HEK293 (cell line): ENCODE results near the gene PCBP3.

Experiments used
- CTCF ChIA-PET: fragments of 350-600 bp; formaldehyde crosslinking; extraction: SDS; loops from one replicate; lab custom pipeline; 2021; ENCODE audit warnings: antibody characterized with exemption; lab: Yijun Ruan, JAX
- POLR2A ChIA-PET: fragments of 300-600 bp; formaldehyde crosslinking; extraction: SDS; loops from one replicate; lab custom pipeline; 2020; ENCODE audit warnings: antibody characterized with exemption, inconsistent platforms; lab: Yijun Ruan, JAX
- H3K27ac ChIP-seq: fragments of 200-500 bp; sonication (Bioruptor generic); 2 replicates; pipeline ENCODE4 v1.5.1; 2014; ENCODE audit warnings: low read depth, low read length, control low read depth, inconsistent platforms; ENCODE audit errors: extremely low read depth
- H3K36me3 ChIP-seq, 2 experiments: fragments of 200-500 bp in 1 of 2; sonication (Bioruptor generic) in 1 of 2; 1 replicate in 1 of 2; 2 replicates in 1 of 2; pipeline ENCODE4 v1.5.1; 2014 to 2017; ENCODE audit warnings: inconsistent platforms in 2 of 2, low read length in 2 of 2; ENCODE audit not compliant: control insufficient read depth in 2 of 2, insufficient read depth in 1 of 2
- H3K4me1 ChIP-seq: fragments of 200-500 bp; sonication (Bioruptor generic); 2 replicates; pipeline ENCODE4 v1.5.1; 2014; ENCODE audit warnings: mild to moderate bottlenecking, low read length, inconsistent platforms; ENCODE audit not compliant: control insufficient read depth, insufficient read depth
- H3K4me3 ChIP-seq: 2 replicates; pipeline ENCODE4 v1.5.1; 2011; ENCODE audit warnings: low read depth, mild to moderate bottlenecking, control low read depth, low read length, moderate library complexity
- H3K9me3 ChIP-seq: fragments of 200-500 bp; sonication (Bioruptor generic); 2 replicates; pipeline ENCODE4 v1.5.1; 2014; ENCODE audit warnings: low read depth, low read length, inconsistent platforms; ENCODE audit not compliant: control insufficient read depth, insufficient read depth
- KLF16 ChIP-seq: fragments of 450-650 bp; formaldehyde crosslinking; IDR thresholded peaks from 2 replicates; pipeline ENCODE4 v1.5.1; 2017; ENCODE audit warnings: missing biosample characterization, missing genetic modification characterization
- PRDM10 ChIP-seq: fragments of 450-650 bp; formaldehyde crosslinking; IDR thresholded peaks from 2 replicates; pipeline ENCODE4 v1.5.1; 2016; ENCODE audit warnings: missing biosample characterization, missing genetic modification characterization
- REPIN1 ChIP-seq: fragments of 450-650 bp; formaldehyde crosslinking; IDR thresholded peaks from 2 replicates; pipeline ENCODE4 v1.5.1; 2017; ENCODE audit warnings: missing biosample characterization, missing genetic modification characterization, low read depth
- SP3 ChIP-seq: fragments of 450-650 bp; formaldehyde crosslinking; IDR thresholded peaks from 2 replicates; pipeline ENCODE4 v1.5.1; 2016; ENCODE audit warnings: missing biosample characterization, missing genetic modification characterization
- TSHZ1 ChIP-seq: fragments of 450-650 bp; formaldehyde crosslinking; IDR thresholded peaks from 2 replicates; pipeline ENCODE4 v1.5.1; 2016; ENCODE audit warnings: missing biosample characterization, missing genetic modification characterization, borderline replicate concordance
- ZBTB48 ChIP-seq: fragments of 450-650 bp; formaldehyde crosslinking; IDR thresholded peaks from 2 replicates; pipeline ENCODE4 v1.5.1; 2016; ENCODE audit warnings: missing biosample characterization, missing genetic modification characterization
- ZEB2 ChIP-seq: fragments of 450-650 bp; formaldehyde crosslinking; IDR thresholded peaks from 2 replicates; pipeline ENCODE4 v1.5.1; 2016; ENCODE audit warnings: missing biosample characterization, missing genetic modification characterization
- ZNF114 ChIP-seq: fragments of 450-650 bp; formaldehyde crosslinking; IDR thresholded peaks from 2 replicates; pipeline ENCODE4 v1.5.0; 2017; ENCODE audit warnings: missing biosample characterization, missing genetic modification characterization
- ZNF18 ChIP-seq: fragments of 450-650 bp; formaldehyde crosslinking; IDR thresholded peaks from 2 replicates; pipeline ENCODE4 v1.5.1; 2016; ENCODE audit warnings: missing biosample characterization, missing genetic modification characterization
- ZNF184 ChIP-seq: fragments of 450-650 bp; IDR thresholded peaks from 2 replicates; pipeline ENCODE4 v1.5.1; 2018; ENCODE audit warnings: missing biosample characterization, mild to moderate bottlenecking, missing genetic modification characterization
- ZNF23 ChIP-seq: fragments of 450-650 bp; formaldehyde crosslinking; IDR thresholded peaks from 2 replicates; pipeline ENCODE4 v1.5.1; 2016; ENCODE audit warnings: missing biosample characterization, missing genetic modification characterization, borderline replicate concordance
- ZNF248 ChIP-seq: fragments of 450-650 bp; formaldehyde crosslinking; IDR thresholded peaks from 2 replicates; pipeline ENCODE4 v1.5.1; 2017; ENCODE audit warnings: missing biosample characterization, missing genetic modification characterization
- ZNF354C ChIP-seq: fragments of 450-650 bp; formaldehyde crosslinking; IDR thresholded peaks from 2 replicates; pipeline ENCODE4 v1.5.1; 2016; ENCODE audit warnings: missing biosample characterization, missing genetic modification characterization, low read depth, borderline replicate concordance
- ZNF366 ChIP-seq: fragments of 450-650 bp; formaldehyde crosslinking; conservative IDR thresholded peaks from 2 replicates; pipeline ENCODE4 v1.5.1; 2016; ENCODE audit warnings: missing biosample characterization, missing genetic modification characterization
- ZNF488 ChIP-seq: fragments of 450-650 bp; formaldehyde crosslinking; IDR thresholded peaks from 2 replicates; pipeline ENCODE4 v1.5.1; 2016; ENCODE audit warnings: missing biosample characterization, missing genetic modification characterization
- ZNF549 ChIP-seq: fragments of 450-650 bp; IDR thresholded peaks from 2 replicates; pipeline ENCODE4 v1.5.1; 2018; ENCODE audit warnings: missing biosample characterization, missing genetic modification characterization, mild to moderate bottlenecking, inconsistent platforms, moderate library complexity
- ZNF580 ChIP-seq: fragments of 450-650 bp; formaldehyde crosslinking; IDR thresholded peaks from 2 replicates; pipeline ENCODE4 v1.5.1; 2016; ENCODE audit warnings: missing biosample characterization, missing genetic modification characterization
- ZNF585B ChIP-seq: fragments of 450-650 bp; formaldehyde crosslinking; IDR thresholded peaks from 2 replicates; pipeline ENCODE4 v1.5.1; 2016; ENCODE audit warnings: missing biosample characterization, missing genetic modification characterization
- ZNF600 ChIP-seq: fragments of 450-650 bp; formaldehyde crosslinking; IDR thresholded peaks from 2 replicates; pipeline ENCODE4 v1.5.1; 2016; ENCODE audit warnings: missing biosample characterization, missing genetic modification characterization
- ZNF660 ChIP-seq: fragments of 450-650 bp; IDR thresholded peaks from 2 replicates; pipeline ENCODE4 v1.5.1; 2018; ENCODE audit warnings: missing biosample characterization, mild to moderate bottlenecking, missing genetic modification characterization
- ZNF692 ChIP-seq: fragments of 450-650 bp; formaldehyde crosslinking; IDR thresholded peaks from 2 replicates; pipeline ENCODE4 v1.5.1; 2016; ENCODE audit warnings: missing biosample characterization, missing genetic modification characterization
- ZNF747 ChIP-seq: fragments of 450-650 bp; formaldehyde crosslinking; IDR thresholded peaks from 2 replicates; pipeline ENCODE4 v1.5.1; 2016; ENCODE audit warnings: missing biosample characterization, missing genetic modification characterization
- ZNF792 ChIP-seq: fragments of 450-650 bp; formaldehyde crosslinking; IDR thresholded peaks from 2 replicates; pipeline ENCODE4 v1.5.1; 2016; ENCODE audit warnings: missing biosample characterization, missing genetic modification characterization
- ZNF830 ChIP-seq: fragments of 450-650 bp; IDR thresholded peaks from 2 replicates; pipeline ENCODE4 v1.5.0; 2018; ENCODE audit warnings: missing biosample characterization, missing genetic modification characterization, low read depth, mild to moderate bottlenecking, moderate library complexity
- ZNF837 ChIP-seq: fragments of 450-650 bp; formaldehyde crosslinking; IDR thresholded peaks from 2 replicates; pipeline ENCODE4 v1.5.1; 2016; ENCODE audit warnings: missing biosample characterization, missing genetic modification characterization
- ZNF843 ChIP-seq: fragments of 450-650 bp; formaldehyde crosslinking; IDR thresholded peaks from 2 replicates; pipeline ENCODE4 v1.5.1; 2016; ENCODE audit warnings: missing biosample characterization, missing genetic modification characterization
- ZSCAN16 ChIP-seq: fragments of 450-650 bp; formaldehyde crosslinking; IDR thresholded peaks from 2 replicates; pipeline ENCODE4 v1.5.1; 2016; ENCODE audit warnings: missing biosample characterization, missing genetic modification characterization

PCBP3 gene

GRCh38 chr21:45698493-45699184, 55.1 kb downstream of the PCBP3 start:
- POLR2A ChIA-PET, result no interaction called here
- Histone ChIP-seq H3K36me3 (no peaks in the 10 kb centered on the region; a peak in 1 of 3 replicates), H3K27ac (no peak overlapping the region), H3K4me1 (no peaks in the 10 kb centered on the region), H3K4me3 (no peak overlapping the region), H3K9me3 (no peaks in the 10 kb centered on the region)
- CTCF ChIA-PET, result interaction anchor here (0.6 to 0.9 kb wide), 2 partner anchors 102 to 272 kb away, joined by 3 to 4 read pairs; no protein-coding TSS in a partner anchor
- TF ChIP-seq ZNF488 (tag by site-specific recombination) (no peak), SP3 (tag by site-specific recombination) (no peak), ZNF830 (tag by site-specific recombination) (no peak), ZSCAN16 (no peak), ZNF843 (no peak), PRDM10 (tag by site-specific recombination) (peak; percentile 63), ZNF660 (peak; percentile 83; the same call in 1 of the 2 replicates), KLF16 (tag by site-specific recombination) (no peak), ZNF23 (tag by site-specific recombination) (no peak), ZNF580 (tag by site-specific recombination) (no peak), ZNF366 (peak; percentile 36; the same call in 1 of the 2 replicates), ZNF792 (no peak), ZBTB48 (tag by site-specific recombination) (peak; percentile 59; the same call in 1 of the 2 replicates), ZNF747 (tag by site-specific recombination) (no peak), ZEB2 (tag by site-specific recombination) (peak; percentile 54; the same call in 1 of the 2 replicates), ZNF248 (tag by site-specific recombination) (no peak), REPIN1 (tag by site-specific recombination) (no peak), ZNF600 (tag by site-specific recombination) (peak; percentile 50; the same call in 1 of the 2 replicates), ZNF114 (tag by site-specific recombination) (no peak), ZNF585B (peak; percentile 64), ZNF837 (tag by site-specific recombination) (no peak), ZNF354C (no peak), ZNF184 (tag by site-specific recombination) (peak; percentile 91), ZNF549 (tag by site-specific recombination) (no peak), ZNF692 (peak; percentile 48; the same call in 1 of the 2 replicates), ZNF18 (tag by site-specific recombination) (no peak), TSHZ1 (tag by site-specific recombination) (no peak)
